Left lung (tissue), 10 donors: Measurements from ENCODE around the gene TSC22D3. TPM values are rescaled to one million over a fixed set of nuclear protein-coding genes. Genes with fewer than 3 reads are reported as not detected.

Experiments used
- ATAC-seq: fragments of 200-7000 bp; cut with Tn5 transposase; one replicate; pipeline ENCODE4 v1.9.1; 2020; ENCODE audit warnings: moderate library complexity
- DNase-seq, 4 donors: peaks; one replicate each; pipeline ENCODE4 v3.0.0-alpha.2; 2013 to 2020
- H3K27ac ChIP-seq, 2 donors: fragments of 200-600 bp; sonication (generic) in 1 of 2; one replicate each; pipeline versions ENCODE4 v1.5.0 to v1.8.0; 2020 to 2021
- H3K27me3 ChIP-seq, 2 donors: fragments of 200-600 bp; sonication (generic) in 1 of 2; one replicate each; pipeline versions ENCODE4 v1.5.0 to v1.8.0; 2020 to 2021
- H3K36me3 ChIP-seq, 2 donors: fragments of 200-600 bp; sonication (generic) in 1 of 2; one replicate each; pipeline versions ENCODE4 v1.5.0 to v1.8.0; 2020 to 2021
- H3K4me1 ChIP-seq, 2 donors: fragments of 200-600 bp; one replicate each; pipeline ENCODE4 v1.8.0; 2021
- H3K4me3 ChIP-seq, 2 donors: fragments of 200-600 bp; sonication (generic) in 1 of 2; one replicate each; pipeline versions ENCODE4 v1.5.0 to v1.8.0; 2020 to 2021; ENCODE audit warnings: mild to moderate bottlenecking in 1 of 2
- H3K9me3 ChIP-seq, 2 donors: fragments of 200-600 bp; sonication (generic) in 1 of 2; one replicate each; pipeline versions ENCODE4 v1.5.0 to v1.8.0; 2020 to 2021
- intact Hi-C, 2 donors: fragments of 100-400 bp; cut with DNase I; formaldehyde crosslinking; loops; one replicate each; pipeline versions ENCODE4 v1.11.2 to v1.14.2; 2022
- polyA plus RNA-seq, 6 donors: library from polyadenylated mRNA; unstranded; fragments of 120-200 nt; gene quantifications; one replicate each; pipeline ENCODE4 v1.2.1, GENCODE V29; 2013; ENCODE audit not compliant: insufficient read length in 6 of 6
- total RNA-seq, 2 donors: library from RNA; stranded (reverse); fragmentation: NEBNext Ultra II Directional; extraction: Animal tissue kit (Norgen Biotek cat#: 25700); gene quantifications; one replicate each; pipeline ENCODE4 v1.2.1, GENCODE V29; 2021
- TF ChIP-seq, protein P1 (sequence below), 2 donors: fragments of 200-600 bp; sonication (generic) in 1 of 2; IDR thresholded peaks; one replicate each; pipeline versions ENCODE4 v1.5.0 to v1.8.0; 2021; ENCODE audit warnings: antibody characterized with exemption in 2 of 2
- donor health status: DM: no; HTN: yes; CAD: no.
- donor health status: DM: no; HTN: no; CAD: no.

The TSC22D3 gene
- total and polyA plus RNA-seq, 8 donors, result 119 to 156 (median 126) TPM

GRCh38 chrX:107710617-107711391 is 64.8 kb downstream of the TSC22D3 start:
- DNase-seq (peak in 2 of 4 donors; percentile 66 to 85), ATAC-seq (peak; percentile 67)
- intact Hi-C loops, result no loop called here
- Histone ChIP-seq H3K27ac (peak overlapping the region; percentile 92 to 98), H3K36me3 (peaks cover 0 to 28% of the 10 kb centered on the region in 2 donors), H3K9me3 (no peaks in the 10 kb centered on the region), H3K27me3 (no peaks in the 10 kb centered on the region), H3K4me1 (peaks cover 9 to 56% of the 10 kb centered on the region in 2 donors), H3K4me3 (no peak overlapping the region)
- TF ChIP-seq, protein P1, sequence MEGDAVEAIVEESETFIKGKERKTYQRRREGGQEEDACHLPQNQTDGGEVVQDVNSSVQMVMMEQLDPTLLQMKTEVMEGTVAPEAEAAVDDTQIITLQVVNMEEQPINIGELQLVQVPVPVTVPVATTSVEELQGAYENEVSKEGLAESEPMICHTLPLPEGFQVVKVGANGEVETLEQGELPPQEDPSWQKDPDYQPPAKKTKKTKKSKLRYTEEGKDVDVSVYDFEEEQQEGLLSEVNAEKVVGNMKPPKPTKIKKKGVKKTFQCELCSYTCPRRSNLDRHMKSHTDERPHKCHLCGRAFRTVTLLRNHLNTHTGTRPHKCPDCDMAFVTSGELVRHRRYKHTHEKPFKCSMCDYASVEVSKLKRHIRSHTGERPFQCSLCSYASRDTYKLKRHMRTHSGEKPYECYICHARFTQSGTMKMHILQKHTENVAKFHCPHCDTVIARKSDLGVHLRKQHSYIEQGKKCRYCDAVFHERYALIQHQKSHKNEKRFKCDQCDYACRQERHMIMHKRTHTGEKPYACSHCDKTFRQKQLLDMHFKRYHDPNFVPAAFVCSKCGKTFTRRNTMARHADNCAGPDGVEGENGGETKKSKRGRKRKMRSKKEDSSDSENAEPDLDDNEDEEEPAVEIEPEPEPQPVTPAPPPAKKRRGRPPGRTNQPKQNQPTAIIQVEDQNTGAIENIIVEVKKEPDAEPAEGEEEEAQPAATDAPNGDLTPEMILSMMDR (IDR thresholded peaks at IDR 0.05), result no peak

- intact Hi-C loops, result no loop called here
These were observed 66.3 kb downstream of the TSC22D3 start for GRCh38 chrX:107709266-107709806.

GRCh38 chrX:107708762-107709161 is 66.8 kb downstream of the TSC22D3 start:
- ATAC-seq (no peak), DNase-seq (peak in 2 of 4 donors; percentile 55 to 75)
- TF ChIP-seq, protein P1 (IDR thresholded peaks at IDR 0.05), result no peak
- Histone ChIP-seq H3K4me1 (peaks cover 9 to 41% of the 10 kb centered on the region in 2 donors), H3K4me3 (no peak overlapping the region), H3K27ac (no peak overlapping the region), H3K9me3 (no peaks in the 10 kb centered on the region), H3K36me3 (peaks cover 0 to 9% of the 10 kb centered on the region in 2 donors), H3K27me3 (no peaks in the 10 kb centered on the region)
- intact Hi-C loops, result no loop called here

More at GRCh38 chrX:107709266-107709806, 66.3 kb downstream of the TSC22D3 start:
- TF ChIP-seq, protein P1 (IDR thresholded peaks at IDR 0.05), result no peak
- no peak for ATAC-seq
- Histone ChIP-seq H3K27me3 (no peaks in the 10 kb centered on the region), H3K4me1 (peaks cover 9 to 46% of the 10 kb centered on the region in 2 donors), H3K4me3 (no peak overlapping the region), H3K9me3 (no peaks in the 10 kb centered on the region), H3K27ac (peak overlapping the region in 1 of 2 donors; percentile 98), H3K36me3 (peaks cover 0 to 14% of the 10 kb centered on the region in 2 donors)
- no peak for DNase-seq

- Histone ChIP-seq H3K36me3 (no peaks in the 10 kb centered on the region), H3K4me3 (no peak overlapping the region), H3K9me3 (no peaks in the 10 kb centered on the region), H3K4me1 (peaks cover 9 to 32% of the 10 kb centered on the region in 2 donors), H3K27me3 (no peaks in the 10 kb centered on the region), H3K27ac (no peak overlapping the region)
- ATAC-seq, result no peak
- TF ChIP-seq, protein P1 (IDR thresholded peaks at IDR 0.05), result no peak
- DNase-seq, result no peak
- intact Hi-C loops, result no loop called here
These were observed 67.7 kb downstream of the TSC22D3 start for GRCh38 chrX:107707866-107708265.

GRCh38 chrX:107706309-107706708 is 69.3 kb downstream of the TSC22D3 start:
- no peak for ATAC-seq
- TF ChIP-seq, protein P1 (IDR thresholded peaks at IDR 0.05), result no peak
- H3K27me3 ChIP-seq, result no peaks in the 10 kb centered on the region
- no peak for DNase-seq
- no peaks in the 10 kb centered on the region for H3K36me3 ChIP-seq
- intact Hi-C loops, result no loop called here
- H3K4me1 ChIP-seq, result peaks cover 5 to 19% of the 10 kb centered on the region in 2 donors
- no peak overlapping the region for H3K4me3 ChIP-seq
- H3K27ac ChIP-seq, result no peak overlapping the region
- H3K9me3 ChIP-seq, result no peaks in the 10 kb centered on the region
